Breast epithelium (tissue), 3 donors: Measurements from ENCODE around the gene TIMM44.

ENCODE experiments used
- POLR2A ChIP-seq: fragments of 450-650 bp; IDR thresholded peaks from one replicate; pipeline ENCODE4 v1.6.1; 2016; ENCODE audit warnings: antibody characterized with exemption, mild to moderate bottlenecking, moderate library complexity
- POLR2AphosphoS5 ChIP-seq, 3 donors: sonication (generic); formaldehyde crosslinking; IDR thresholded peaks; one replicate each; pipeline ENCODE4 v1.6.1; 2017; ENCODE audit warnings: antibody characterized with exemption in 3 of 3
- TF ChIP-seq, protein P1 (sequence below), 3 donors: fragments of 450-650 bp; IDR thresholded peaks; one replicate each; pipeline ENCODE4 v1.5.1; 2016 to 2017; ENCODE audit warnings: antibody characterized with exemption in 3 of 3, mild to moderate bottlenecking in 3 of 3, moderate library complexity in 3 of 3

DNA sequence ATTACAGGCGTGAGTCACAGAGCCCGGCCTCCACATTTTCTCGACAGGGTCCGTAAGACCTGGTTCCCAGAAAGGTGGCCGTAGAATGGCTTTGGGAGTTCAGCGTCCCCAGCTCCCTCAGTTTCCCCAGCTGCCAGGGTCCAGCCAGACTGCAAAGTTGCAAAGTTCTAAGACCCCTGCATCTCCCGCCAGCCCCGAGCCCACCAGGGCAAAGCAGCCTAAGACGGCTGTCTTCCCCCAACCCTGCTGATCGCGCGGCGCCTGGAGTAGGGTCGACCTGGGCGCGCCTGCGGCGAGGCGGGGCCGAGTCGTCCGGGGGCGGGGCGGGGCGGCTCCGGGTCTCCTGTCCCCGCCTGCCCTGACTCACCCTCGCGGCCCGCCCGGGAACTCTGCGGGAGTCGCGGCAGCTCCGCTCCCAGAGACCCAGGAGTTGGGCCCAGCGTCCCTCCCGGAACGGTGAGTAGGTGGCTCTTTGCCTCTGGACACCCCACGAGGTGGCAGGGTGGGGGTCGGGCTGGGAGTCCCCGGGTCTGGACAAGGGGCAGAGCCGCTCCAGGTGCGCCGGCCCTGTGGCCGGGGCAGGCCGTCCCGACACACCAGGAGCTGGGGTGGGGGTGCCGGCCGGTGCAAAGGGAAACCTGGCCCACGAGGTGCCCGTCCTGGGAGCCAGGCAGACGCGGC lies 55.2 kb downstream of the TIMM44 start, which contains the start of gene LRRC8E:
- TF ChIP-seq, protein P1, sequence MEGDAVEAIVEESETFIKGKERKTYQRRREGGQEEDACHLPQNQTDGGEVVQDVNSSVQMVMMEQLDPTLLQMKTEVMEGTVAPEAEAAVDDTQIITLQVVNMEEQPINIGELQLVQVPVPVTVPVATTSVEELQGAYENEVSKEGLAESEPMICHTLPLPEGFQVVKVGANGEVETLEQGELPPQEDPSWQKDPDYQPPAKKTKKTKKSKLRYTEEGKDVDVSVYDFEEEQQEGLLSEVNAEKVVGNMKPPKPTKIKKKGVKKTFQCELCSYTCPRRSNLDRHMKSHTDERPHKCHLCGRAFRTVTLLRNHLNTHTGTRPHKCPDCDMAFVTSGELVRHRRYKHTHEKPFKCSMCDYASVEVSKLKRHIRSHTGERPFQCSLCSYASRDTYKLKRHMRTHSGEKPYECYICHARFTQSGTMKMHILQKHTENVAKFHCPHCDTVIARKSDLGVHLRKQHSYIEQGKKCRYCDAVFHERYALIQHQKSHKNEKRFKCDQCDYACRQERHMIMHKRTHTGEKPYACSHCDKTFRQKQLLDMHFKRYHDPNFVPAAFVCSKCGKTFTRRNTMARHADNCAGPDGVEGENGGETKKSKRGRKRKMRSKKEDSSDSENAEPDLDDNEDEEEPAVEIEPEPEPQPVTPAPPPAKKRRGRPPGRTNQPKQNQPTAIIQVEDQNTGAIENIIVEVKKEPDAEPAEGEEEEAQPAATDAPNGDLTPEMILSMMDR (IDR thresholded peaks at IDR 0.05) = no peak
- TF ChIP-seq POLR2AphosphoS5 (IDR thresholded peaks at IDR 0.05) = peak in 1 of 3 donors; percentile 51
- no peak for TF ChIP-seq POLR2A
